ENCODE data around the gene MROH8.
"Not testable (repeated sequence)": the region's sequence is repeated elsewhere in the genome, so short reads cannot be mapped to it uniquely, and the experiment has no call there.

The MROH8 gene

GRCh38 chr20:37152284-37152683, 27.1 kb downstream of the MROH8 start:
- DNase-seq = no peak

GRCh38 chr20:37151529-37151928, 27.8 kb downstream of the MROH8 start:
- no peak for DNase-seq

- DNase-seq = not testable (repeated sequence)
These were observed 28.5 kb downstream of the MROH8 start for GRCh38 chr20:37150864-37151263.

GRCh38 chr20:37147250-37147649, 32.1 kb downstream of the MROH8 start:
- DNase-seq = no peak

- DNase-seq = no peak
These were observed 34.4 kb downstream of the MROH8 start for GRCh38 chr20:37144856-37145404.

- DNase-seq = no peak
These were observed 36.6 kb downstream of the MROH8 start for GRCh38 chr20:37142708-37143107.

GRCh38 chr20:37137547-37137946, 41.8 kb downstream of the MROH8 start:
- DNase-seq = no peak

- no peak for DNase-seq
These were observed 45.4 kb downstream of the MROH8 start for GRCh38 chr20:37133952-37134351.

- no peak for DNase-seq
These were observed 47.9 kb downstream of the MROH8 start for GRCh38 chr20:37131486-37131885.

GRCh38 chr20:37128803-37129202, 50.5 kb downstream of the MROH8 start:
- no peak for DNase-seq

- DNase-seq = not testable (repeated sequence)
These were observed 53.1 kb downstream of the MROH8 start for GRCh38 chr20:37126290-37126689.

GRCh38 chr20:37123441-37123840, 55.9 kb downstream of the MROH8 start:
- no peak for DNase-seq

- DNase-seq = no peak
These were observed 58.9 kb downstream of the MROH8 start for GRCh38 chr20:37120497-37120896.

GRCh38 chr20:37119356-37120036, 59.9 kb downstream of the MROH8 start:
- DNase-seq = no peak

- DNase-seq = no peak
These were observed 65.3 kb downstream of the MROH8 start for GRCh38 chr20:37114012-37114411.

GRCh38 chr20:37111926-37112455, 67.4 kb downstream of the MROH8 start:
- no peak for DNase-seq

GRCh38 chr20:37108676-37109075, 70.7 kb downstream of the MROH8 start:
- no peak for DNase-seq

GRCh38 chr20:37102571-37102970, 76.8 kb downstream of the MROH8 start:
- DNase-seq = no peak

GRCh38 chr20:37096415-37097041, 82.8 kb downstream of the MROH8 start:
- no peak for DNase-seq

- DNase-seq = peak; percentile 80
These were observed 83.5 kb downstream of the MROH8 start, which contains the start of gene RBL1 for GRCh38 chr20:37095599-37096414. RBL1 (minus strand) TSS chr20:37095997; CDS start chr20:37095928, 69 bp downstream.

GRCh38 chr20:37095108-37095598, 84.2 kb downstream of the MROH8 start:
- peak; percentile 28 for DNase-seq

GRCh38 chr20:37090407-37090806, 88.9 kb downstream of the MROH8 start:
- DNase-seq = no peak

- peak; percentile 49 for DNase-seq
These were observed 97.5 kb downstream of the MROH8 start for GRCh38 chr20:37081717-37082289.
